22Rv1 (cell line): ENCODE data around the gene NUP210.

ENCODE experiments used
- CTCF ChIP-seq: fragments of 450-650 bp; IDR thresholded peaks from 2 replicates; pipeline ENCODE4 v1.5.1; 2017; ENCODE audit warnings: mild to moderate bottlenecking
- ZFX ChIP-seq: fragments of 450-650 bp; IDR thresholded peaks from 2 replicates; pipeline ENCODE4 v1.6.1; 2017; ENCODE audit warnings: antibody characterized with exemption, borderline replicate concordance

- TF ChIP-seq CTCF, result no peak
- TF ChIP-seq ZFX, result no peak
These were observed 151.1 kb downstream of the NUP210 start for GRCh38 chr3:13268961-13269441.
